ENCODE results near the gene TCN1.

DNA sequence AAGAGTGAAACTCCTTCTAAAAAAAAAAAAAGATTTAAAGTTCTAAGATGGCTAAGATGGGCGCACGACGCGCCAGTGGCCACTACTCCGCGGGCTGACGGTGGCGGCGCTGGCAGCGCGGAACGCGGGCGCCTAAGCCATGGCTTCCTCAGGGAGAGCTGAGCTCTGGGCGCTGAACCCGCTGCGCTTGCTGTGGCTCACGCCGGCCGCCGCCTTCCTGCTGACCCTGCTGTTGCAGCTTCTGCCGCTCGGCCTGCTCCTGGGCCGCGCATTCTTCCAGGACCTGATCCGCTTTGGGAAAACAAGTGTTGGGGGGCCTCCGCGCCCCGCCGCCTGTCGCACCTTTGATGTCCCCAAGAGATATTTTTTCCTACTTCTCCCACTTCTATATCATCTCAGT, 31.8 kb upstream of the TCN1 start:
- TF ChIP-seq POLR2A (IDR thresholded peaks at IDR 0.05) (no peak), CTCF (IDR thresholded peaks at IDR 0.05) (no peak)
